CD4-positive, alpha-beta T cell treated with Interleukin-4 for 1 hour (primary cell): ENCODE measurements around the gene MX1.
A peak's percentile ranks its signal among the peaks of the same experiment; 100 is the strongest.
"Not testable (repeated sequence)": the region's sequence is repeated elsewhere in the genome, so short reads cannot be mapped to it uniquely, and the experiment has no call there.

Experiments
- DNase-seq, 2 donors: peaks; one replicate each; pipeline ENCODE4 v3.0.0-alpha.2; 2020 to 2022

The MX1 gene

GRCh38 chr21:41410361-41410760, 15.7 kb upstream of the MX1 start:
- DNase-seq = no peak

- DNase-seq = no peak
Observed at GRCh38 chr21:41410767-41411448, 15.1 kb upstream of the MX1 start.

DNA sequence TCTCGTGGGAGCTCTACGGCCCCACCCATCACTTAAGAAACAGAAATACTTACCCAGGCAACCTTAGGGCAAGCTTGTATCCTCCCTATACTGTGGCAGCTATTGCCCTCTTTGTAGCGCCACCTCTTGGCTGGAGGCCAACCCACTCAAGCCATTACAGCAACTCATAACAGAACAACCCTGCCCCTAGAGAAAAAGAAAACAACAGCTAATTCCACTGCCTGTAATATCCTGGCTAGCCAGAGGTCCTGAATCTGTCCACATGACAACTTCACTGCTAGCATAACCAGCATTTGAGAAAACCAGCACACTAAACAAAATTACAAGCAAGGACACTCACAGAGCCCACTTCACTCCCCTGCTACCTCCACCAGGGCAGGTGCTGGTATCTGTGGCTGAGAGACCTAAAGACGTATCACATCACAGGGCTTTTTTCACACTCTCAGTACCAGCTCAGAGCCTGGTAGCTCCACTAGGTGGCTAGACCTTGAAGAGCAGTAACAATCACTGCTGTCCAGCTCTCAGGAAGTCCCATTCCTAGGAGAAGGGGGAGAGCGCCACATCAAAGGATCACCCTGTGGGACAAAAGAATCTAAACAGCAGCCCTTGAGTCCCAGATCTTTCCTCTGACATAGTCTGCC, 14.5 kb upstream of the MX1 start:
- DNase-seq = no peak

- DNase-seq = not testable (repeated sequence)
Observed at GRCh38 chr21:41417505-41417904, 8.5 kb upstream of the MX1 start.

DNA sequence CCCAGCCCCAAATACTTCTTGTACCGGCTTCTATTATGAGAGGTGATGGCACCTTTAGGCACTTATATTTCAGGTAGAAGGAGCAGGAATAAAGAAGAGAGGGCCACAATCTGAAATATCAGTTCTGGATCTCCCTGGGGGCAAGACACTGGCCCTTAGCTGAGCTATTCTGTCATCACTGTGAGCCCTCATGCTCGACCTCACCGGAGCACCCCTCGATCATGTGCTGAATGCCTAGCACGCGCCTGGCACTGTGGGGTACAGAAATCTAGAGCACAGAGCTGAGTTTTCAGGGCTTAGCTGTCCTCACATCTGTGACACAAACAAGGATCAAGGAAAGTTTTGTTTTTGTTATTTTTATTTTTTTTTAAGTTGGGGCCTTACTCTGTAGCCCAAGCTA, 7.6 kb upstream of the MX1 start:
- no peak for DNase-seq

GRCh38 chr21:41418956-41419680, 6.9 kb upstream of the MX1 start:
- no peak for DNase-seq

- DNase-seq = peak; percentile 62 to 68
Observed at GRCh38 chr21:41419921-41420862, 5.8 kb upstream of the MX1 start.

DNA sequence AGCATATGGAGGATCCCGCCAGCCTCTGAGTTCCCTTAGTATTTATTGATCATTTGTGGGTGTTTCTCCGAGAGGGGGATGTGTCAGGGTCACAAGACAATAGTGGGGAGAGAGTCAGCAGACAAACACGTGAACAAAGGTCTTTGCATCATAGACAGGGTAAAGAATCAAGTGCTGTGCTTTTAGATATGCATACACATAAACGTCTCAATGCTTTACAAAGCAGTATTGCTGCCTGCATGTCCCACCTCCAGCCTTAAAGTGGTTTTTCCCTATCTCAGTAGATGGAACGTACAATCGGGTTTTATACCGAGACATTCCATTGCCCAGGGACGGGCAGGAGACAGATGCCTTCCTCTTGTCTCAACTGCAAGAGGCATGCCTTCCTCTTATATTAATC, 5.0 kb upstream of the MX1 start:
- DNase-seq = not testable (repeated sequence)

- DNase-seq = no peak
Observed at GRCh38 chr21:41422546-41423304, 3.3 kb upstream of the MX1 start.

DNA sequence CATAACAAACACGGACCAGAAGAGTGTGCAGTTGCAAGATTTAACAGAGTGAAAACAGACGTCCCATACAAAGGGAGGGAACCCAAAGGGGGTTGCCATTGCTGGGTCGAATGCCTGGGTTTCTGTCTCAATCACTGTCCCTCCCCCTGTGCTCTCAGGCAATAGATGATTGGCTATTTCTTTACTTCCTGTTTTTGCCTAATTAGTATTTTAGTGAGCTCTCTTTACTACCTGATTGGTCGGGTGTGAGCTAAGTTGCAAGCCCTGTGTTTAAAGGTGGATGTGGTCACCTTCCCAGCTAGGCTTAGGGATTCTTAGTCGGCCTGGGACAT, 2.8 kb upstream of the MX1 start:
- DNase-seq = peak in 1 of 2 donors; percentile 19

GRCh38 chr21:41425588-41425953, 468 bp upstream of the MX1 start:
- DNase-seq = no peak

GRCh38 chr21:41426676-41427404, 801 bp downstream of the MX1 start:
- no peak for DNase-seq

GRCh38 chr21:41427556-41427955, 1.5 kb downstream of the MX1 start:
- DNase-seq = no peak

DNA sequence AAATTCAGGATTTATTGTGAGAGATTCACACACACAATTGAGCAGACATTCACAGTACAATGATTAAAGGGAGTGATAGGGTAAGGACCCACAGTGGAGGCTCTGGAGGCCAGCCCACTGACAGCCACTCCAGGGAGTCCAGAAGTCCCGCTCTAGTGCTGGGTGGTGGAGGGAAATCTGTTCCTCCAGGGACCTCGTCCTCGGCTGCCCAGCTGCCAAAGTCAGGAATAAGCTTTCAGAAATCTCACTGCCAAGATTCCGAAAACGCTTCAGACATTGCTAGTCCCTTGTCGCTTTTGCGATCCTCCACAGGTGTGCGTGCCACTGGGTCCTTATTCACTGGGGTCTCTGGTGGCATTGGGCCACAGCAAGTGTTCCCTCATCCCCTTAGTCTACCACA, 2.3 kb downstream of the MX1 start:
- DNase-seq = no peak

GRCh38 chr21:41428847-41429246, 2.8 kb downstream of the MX1 start:
- no peak for DNase-seq

DNA sequence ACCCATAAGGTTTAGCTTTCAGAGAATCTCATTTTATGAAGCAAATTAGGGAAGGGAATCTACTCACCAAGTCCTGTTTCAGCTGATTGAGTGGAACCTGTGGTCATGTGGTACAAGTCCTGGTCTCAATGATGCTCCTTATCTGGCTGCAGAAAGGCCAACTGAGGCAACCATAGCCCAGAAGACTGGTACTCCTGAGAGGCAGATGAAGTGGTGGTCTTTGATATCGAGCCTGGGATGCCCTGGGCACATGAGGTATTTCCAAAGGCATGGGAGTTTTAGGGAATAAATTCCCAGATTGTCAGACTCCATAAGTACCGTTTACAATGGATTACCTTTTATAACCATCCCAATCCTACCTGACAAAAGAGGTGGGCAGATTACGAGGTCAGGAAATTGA, 3.3 kb downstream of the MX1 start:
- DNase-seq = no peak

DNA sequence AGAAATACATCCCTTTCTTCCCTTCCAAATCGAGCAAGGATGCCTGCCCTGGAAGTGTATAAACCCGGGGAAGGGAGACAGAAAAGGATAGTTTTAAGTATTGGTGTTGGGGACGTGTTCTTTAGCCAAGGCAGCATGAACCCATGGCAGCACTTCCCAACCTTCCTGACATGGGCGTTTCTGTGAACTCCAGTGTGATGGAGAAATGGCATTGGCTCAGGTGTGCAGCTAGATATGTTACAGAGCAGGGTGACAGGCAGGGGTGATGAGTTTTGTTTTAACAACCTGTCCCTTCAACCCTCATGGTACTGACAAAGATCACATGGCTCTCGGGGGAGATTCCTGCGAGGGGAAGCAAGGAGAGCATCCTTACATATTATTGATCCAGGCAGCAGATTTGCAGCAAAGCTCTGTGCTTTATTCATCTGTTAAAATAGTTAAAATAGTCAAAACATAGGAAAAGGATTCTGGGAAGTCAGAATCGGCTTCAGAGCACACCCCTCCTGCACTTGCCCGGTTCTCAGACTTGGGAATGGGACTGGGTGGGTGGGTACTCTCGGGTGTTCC, 4.0 kb downstream of the MX1 start:
- no peak for DNase-seq

- peak in 1 of 2 donors; percentile 50 for DNase-seq
Observed at GRCh38 chr21:41431788-41432548, 5.9 kb downstream of the MX1 start.

DNA sequence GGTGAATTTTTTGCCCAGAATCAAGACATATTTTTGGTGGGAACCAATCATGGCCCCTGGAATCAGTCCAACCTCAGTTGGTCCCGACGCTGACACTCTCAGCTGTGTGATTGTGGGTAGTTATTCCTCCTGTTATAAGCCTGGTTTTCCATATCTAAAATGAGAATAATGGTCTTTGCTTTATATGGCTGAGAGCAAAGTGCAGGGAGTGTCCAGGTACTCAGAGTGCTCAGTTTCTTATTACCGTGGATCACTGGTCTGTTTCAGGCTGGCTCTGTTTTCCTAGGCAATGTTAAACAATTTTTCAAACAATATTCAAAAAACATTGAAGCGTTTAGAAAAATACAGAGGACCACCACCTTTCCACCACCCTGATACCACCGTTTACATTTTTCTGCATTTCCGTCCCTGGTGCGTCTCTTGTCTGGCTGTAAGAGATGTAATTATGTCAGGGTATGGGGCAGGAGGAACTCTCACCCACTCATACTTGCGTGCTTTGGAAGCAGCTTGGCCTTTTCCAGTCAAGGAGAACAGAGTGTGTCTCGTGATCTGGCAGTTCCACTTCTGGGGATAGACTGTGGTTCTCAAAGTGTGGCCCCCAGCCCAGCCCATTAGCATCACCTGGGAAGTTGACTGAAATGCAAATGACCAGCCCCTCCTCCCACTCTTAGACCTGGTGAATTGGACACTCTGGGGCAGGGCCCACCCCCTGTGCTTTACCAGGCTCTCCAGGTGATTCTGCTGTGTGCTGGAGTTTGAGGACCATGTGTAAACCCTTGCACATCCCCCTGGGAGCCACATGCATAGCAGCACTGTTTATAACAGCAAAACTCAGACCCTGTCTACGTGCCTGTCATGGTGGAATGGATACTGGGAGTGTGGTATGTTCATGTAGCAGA, 6.8 kb downstream of the MX1 start:
- DNase-seq = no peak

DNA sequence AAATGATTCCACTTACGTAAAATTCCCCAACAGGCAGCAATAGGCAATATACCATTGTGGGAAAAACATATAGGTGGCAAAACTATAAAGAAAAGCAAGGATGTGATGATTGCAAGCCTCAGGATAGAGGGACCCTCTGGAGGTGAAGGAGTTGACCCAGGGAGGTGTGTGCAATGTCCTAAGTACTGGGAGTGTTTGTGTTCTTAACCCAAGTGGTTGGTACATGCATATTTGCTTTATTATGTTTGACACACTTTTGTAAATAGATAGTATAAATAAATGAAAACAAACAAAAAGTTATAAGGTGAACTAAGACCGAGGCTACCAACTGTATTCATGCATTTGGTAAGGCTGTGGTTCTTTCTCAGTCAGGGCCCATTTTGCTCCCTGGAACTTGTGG, 7.5 kb downstream of the MX1 start:
- DNase-seq = no peak
